Measurements from ENCODE around the gene NPY5R. TPM values are rescaled to one million over a fixed set of nuclear protein-coding genes. Genes with fewer than 3 reads are reported as not detected.

NPY5R gene
- total RNA-seq, 1 donor from 2014 or later = 0.12 TPM

- peak overlapping the region; percentile 78 for H3K4me3 Mint-ChIP-seq
- no peak for TF ChIP-seq CTCF (conservative IDR thresholded peaks at IDR 0.05)
- peaks cover 75% of the 10 kb centered on the region for H3K27me3 Mint-ChIP-seq (ENCODE audit: low read depth)
- peaks cover 5% of the 10 kb centered on the region for H3K4me1 Mint-ChIP-seq
- no peaks in the 10 kb centered on the region for H3K9me3 Mint-ChIP-seq
- H3K36me3 Mint-ChIP-seq (ENCODE audit: low read depth) = no peaks in the 10 kb centered on the region
- DNase-seq (ENCODE audit: low read depth, low spot score) = peak; percentile 13
- no peak overlapping the region for H3K27ac Mint-ChIP-seq (ENCODE audit: unreplicated experiment)
Measured at GRCh38 chr4:163344147-163345125, 744 bp downstream of the NPY5R start.

DNA sequence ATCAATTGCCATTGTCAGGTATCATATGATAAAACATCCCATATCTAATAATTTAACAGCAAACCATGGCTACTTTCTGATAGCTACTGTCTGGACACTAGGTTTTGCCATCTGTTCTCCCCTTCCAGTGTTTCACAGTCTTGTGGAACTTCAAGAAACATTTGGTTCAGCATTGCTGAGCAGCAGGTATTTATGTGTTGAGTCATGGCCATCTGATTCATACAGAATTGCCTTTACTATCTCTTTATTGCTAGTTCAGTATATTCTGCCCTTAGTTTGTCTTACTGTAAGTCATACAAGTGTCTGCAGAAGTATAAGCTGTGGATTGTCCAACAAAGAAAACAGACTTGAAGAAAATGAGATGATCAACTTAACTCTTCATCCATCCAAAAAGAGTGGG lies 7.0 kb downstream of the NPY5R start:
- Mint-ChIP-seq H3K27me3 (ENCODE audit: low read depth) (peaks cover 33% of the 10 kb centered on the region), H3K4me1 (no peaks in the 10 kb centered on the region), H3K27ac (ENCODE audit: unreplicated experiment) (no peak overlapping the region), H3K4me3 (no peak overlapping the region), H3K36me3 (ENCODE audit: low read depth) (no peaks in the 10 kb centered on the region), H3K9me3 (no peaks in the 10 kb centered on the region)
- TF ChIP-seq CTCF (conservative IDR thresholded peaks at IDR 0.05) = no peak
- DNase-seq (ENCODE audit: low read depth, low spot score) = no peak

- Mint-ChIP-seq H3K4me1 (no peaks in the 10 kb centered on the region), H3K36me3 (ENCODE audit: low read depth) (no peaks in the 10 kb centered on the region), H3K27me3 (ENCODE audit: low read depth) (peaks cover 12% of the 10 kb centered on the region), H3K9me3 (no peaks in the 10 kb centered on the region), H3K4me3 (no peak overlapping the region), H3K27ac (ENCODE audit: unreplicated experiment) (no peak overlapping the region)
- no peak for DNase-seq (ENCODE audit: low read depth, low spot score)
- no peak for TF ChIP-seq CTCF (conservative IDR thresholded peaks at IDR 0.05)
Measured at GRCh38 chr4:163353054-163353453, 9.4 kb downstream of the NPY5R start.

GRCh38 chr4:163356104-163356503 lies 12.4 kb downstream of the NPY5R start:
- H3K36me3 Mint-ChIP-seq (ENCODE audit: low read depth) = no peaks in the 10 kb centered on the region
- no peak overlapping the region for H3K4me3 Mint-ChIP-seq
- H3K9me3 Mint-ChIP-seq = no peaks in the 10 kb centered on the region
- no peaks in the 10 kb centered on the region for H3K4me1 Mint-ChIP-seq
- peak; percentile 29 for TF ChIP-seq CTCF (conservative IDR thresholded peaks at IDR 0.05)
- peaks cover 16% of the 10 kb centered on the region for H3K27me3 Mint-ChIP-seq (ENCODE audit: low read depth)
- no peak for DNase-seq (ENCODE audit: low read depth, low spot score)
- no peak overlapping the region for H3K27ac Mint-ChIP-seq (ENCODE audit: unreplicated experiment)

GRCh38 chr4:163367651-163368050 lies 24.0 kb downstream of the NPY5R start:
- TF ChIP-seq CTCF (conservative IDR thresholded peaks at IDR 0.05) = no peak
- H3K4me3 Mint-ChIP-seq = no peak overlapping the region
- peaks cover 2% of the 10 kb centered on the region for H3K27me3 Mint-ChIP-seq (ENCODE audit: low read depth)
- H3K9me3 Mint-ChIP-seq = no peaks in the 10 kb centered on the region
- H3K27ac Mint-ChIP-seq (ENCODE audit: unreplicated experiment) = no peak overlapping the region
- DNase-seq (ENCODE audit: low read depth, low spot score) = no peak
- no peaks in the 10 kb centered on the region for H3K36me3 Mint-ChIP-seq (ENCODE audit: low read depth)
- no peaks in the 10 kb centered on the region for H3K4me1 Mint-ChIP-seq
